Measurements from ENCODE around the gene TMEM117. TPM values are rescaled to one million over a fixed set of nuclear protein-coding genes. Genes with fewer than 3 reads are reported as not detected.

TMEM117 gene
- total RNA-seq, 5 donors from 2014 or later (not counting 1 experiment from before 2014, with no cell fraction given) = 3.3 to 4.4 (median 3.9) TPM

GRCh38 chr12:44078273-44078672 is 242.4 kb downstream of the TMEM117 start:
- Histone ChIP-seq H3K9me3 (no peaks in the 10 kb centered on the region), H3K27me3 (replicated peaks in 1 of 2; ENCODE audit: control insufficient read depth in 2 of 2, extremely low read depth in 1 of 2, insufficient read depth in 2 of 2, low read length in 1 of 2) (no peaks in the 10 kb centered on the region), H3K27ac (ENCODE audit: low read length) (no peak overlapping the region), H3K4me3 (ENCODE audit: control insufficient read depth in 1 of 2, extremely low read depth in 1 of 2, low read length in 1 of 2) (no peak overlapping the region), H3K36me3 (ENCODE audit: control insufficient read depth in 2 of 2, extremely low read depth in 1 of 2, insufficient read depth in 1 of 2, low read length in 1 of 2) (no peaks in the 10 kb centered on the region), H3K4me1 (ENCODE audit: control insufficient read depth in 1 of 2, extremely low read depth in 1 of 2, insufficient read depth in 2 of 2, low read length in 2 of 2) (no peaks in the 10 kb centered on the region)
- no peak overlapping the region for H3K4me3 Mint-ChIP-seq
- H3K27me3 Mint-ChIP-seq = no peaks in the 10 kb centered on the region
- no peak overlapping the region for H3K27ac Mint-ChIP-seq
- 74% methylated on average over 3 of the region's 4 CpGs for WGBS (ENCODE audit: insufficient coverage)
- H3K9me3 Mint-ChIP-seq = no peaks in the 10 kb centered on the region
- ChIA-PET POLR2A (no interaction called here), CTCF (no interaction called here)
- ATAC-seq (replicated peaks in 1 of 4) (no peak), DNase-seq (no peak)
- no peaks in the 10 kb centered on the region for H3K4me1 Mint-ChIP-seq
- peaks cover 9% of the 10 kb centered on the region for H3K36me3 Mint-ChIP-seq

- H3K27me3 Mint-ChIP-seq = no peaks in the 10 kb centered on the region
- no peak overlapping the region for H3K27ac Mint-ChIP-seq
- DNase-seq (no peak), ATAC-seq (replicated peaks in 1 of 4) (no peak)
- peaks cover 24% of the 10 kb centered on the region for H3K36me3 Mint-ChIP-seq
- Histone ChIP-seq H3K36me3 (ENCODE audit: control insufficient read depth in 2 of 2, extremely low read depth in 1 of 2, insufficient read depth in 1 of 2, low read length in 1 of 2) (no peaks in the 10 kb centered on the region), H3K27me3 (replicated peaks in 1 of 2; ENCODE audit: control insufficient read depth in 2 of 2, extremely low read depth in 1 of 2, insufficient read depth in 2 of 2, low read length in 1 of 2) (no peaks in the 10 kb centered on the region), H3K4me3 (ENCODE audit: control insufficient read depth in 1 of 2, extremely low read depth in 1 of 2, low read length in 1 of 2) (no peak overlapping the region), H3K4me1 (ENCODE audit: control insufficient read depth in 1 of 2, extremely low read depth in 1 of 2, insufficient read depth in 2 of 2, low read length in 2 of 2) (no peaks in the 10 kb centered on the region), H3K9me3 (no peaks in the 10 kb centered on the region), H3K27ac (ENCODE audit: low read length) (no peak overlapping the region)
- no peak overlapping the region for H3K4me3 Mint-ChIP-seq
- POLR2A ChIA-PET = no interaction called here
- CTCF ChIA-PET = no interaction called here
- WGBS (ENCODE audit: insufficient coverage) = no CpG with 5 or more reads among the region's 1 CpG
- no peaks in the 10 kb centered on the region for H3K4me1 Mint-ChIP-seq
- H3K9me3 Mint-ChIP-seq = peaks cover 0 to 10% (median 0%) of the 10 kb centered on the region in 3 donors
Observed at GRCh38 chr12:44088647-44089046, 252.8 kb downstream of the TMEM117 start.

- H3K27me3 ChIP-seq (replicated peaks in 1 of 2; ENCODE audit: control insufficient read depth in 2 of 2, extremely low read depth in 1 of 2, insufficient read depth in 2 of 2, low read length in 1 of 2) = no peaks in the 10 kb centered on the region
- DNase-seq (no peak), ATAC-seq (replicated peaks in 1 of 4) (no peak)
- Mint-ChIP-seq H3K9me3 (peaks cover 5 to 18% (median 5%) of the 10 kb centered on the region in 3 donors), H3K36me3 (peaks cover 18% of the 10 kb centered on the region), H3K4me3 (no peak overlapping the region), H3K27ac (no peak overlapping the region), H3K27me3 (no peaks in the 10 kb centered on the region), H3K4me1 (no peaks in the 10 kb centered on the region)
- ChIA-PET POLR2A (no interaction called here), CTCF (no interaction called here)
- WGBS (ENCODE audit: insufficient coverage) = no CpG with 5 or more reads among the region's 3 CpGs
- H3K4me1 ChIP-seq (ENCODE audit: control insufficient read depth in 1 of 2, extremely low read depth in 1 of 2, insufficient read depth in 2 of 2, low read length in 2 of 2) = no peaks in the 10 kb centered on the region
- H3K4me3 ChIP-seq (ENCODE audit: control insufficient read depth in 1 of 2, extremely low read depth in 1 of 2, low read length in 1 of 2) = no peak overlapping the region
- H3K36me3 ChIP-seq (ENCODE audit: control insufficient read depth in 2 of 2, extremely low read depth in 1 of 2, insufficient read depth in 1 of 2, low read length in 1 of 2) = no peaks in the 10 kb centered on the region
- no peaks in the 10 kb centered on the region for H3K9me3 ChIP-seq
- H3K27ac ChIP-seq (ENCODE audit: low read length) = no peak overlapping the region
Observed at GRCh38 chr12:44091948-44092606, 256.2 kb downstream of the TMEM117 start.

GRCh38 chr12:44098786-44099185 is 262.9 kb downstream of the TMEM117 start:
- Mint-ChIP-seq H3K4me1 (peaks cover 0 to 1% (median 0%) of the 10 kb centered on the region in 3 donors), H3K27ac (no peak overlapping the region), H3K27me3 (no peaks in the 10 kb centered on the region), H3K9me3 (peaks cover 5 to 8% (median 7%) of the 10 kb centered on the region in 3 donors), H3K36me3 (no peaks in the 10 kb centered on the region), H3K4me3 (no peak overlapping the region)
- ChIA-PET POLR2A (no interaction called here), CTCF (no interaction called here)
- no CpG with 5 or more reads among the region's 1 CpG for WGBS (ENCODE audit: insufficient coverage)
- H3K9me3 ChIP-seq = no peaks in the 10 kb centered on the region
- no peaks in the 10 kb centered on the region for H3K36me3 ChIP-seq (ENCODE audit: control insufficient read depth in 2 of 2, extremely low read depth in 1 of 2, insufficient read depth in 1 of 2, low read length in 1 of 2)
- DNase-seq (no peak), ATAC-seq (replicated peaks in 1 of 4) (no peak)
- no peak overlapping the region for H3K27ac ChIP-seq (ENCODE audit: low read length)
- H3K4me3 ChIP-seq (ENCODE audit: control insufficient read depth in 1 of 2, extremely low read depth in 1 of 2, low read length in 1 of 2) = no peak overlapping the region
- H3K27me3 ChIP-seq (replicated peaks in 1 of 2; ENCODE audit: control insufficient read depth in 2 of 2, extremely low read depth in 1 of 2, insufficient read depth in 2 of 2, low read length in 1 of 2) = no peaks in the 10 kb centered on the region
- no peaks in the 10 kb centered on the region for H3K4me1 ChIP-seq (ENCODE audit: control insufficient read depth in 1 of 2, extremely low read depth in 1 of 2, insufficient read depth in 2 of 2, low read length in 2 of 2)

- Mint-ChIP-seq H3K36me3 (no peaks in the 10 kb centered on the region), H3K9me3 (peaks cover 5 to 7% (median 7%) of the 10 kb centered on the region in 3 donors), H3K4me3 (no peak overlapping the region), H3K4me1 (peaks cover 0 to 1% (median 0%) of the 10 kb centered on the region in 3 donors), H3K27me3 (no peaks in the 10 kb centered on the region), H3K27ac (no peak overlapping the region)
- no CpG with 5 or more reads among the region's 1 CpG for WGBS (ENCODE audit: insufficient coverage)
- H3K4me1 ChIP-seq (ENCODE audit: control insufficient read depth in 1 of 2, extremely low read depth in 1 of 2, insufficient read depth in 2 of 2, low read length in 2 of 2) = no peaks in the 10 kb centered on the region
- H3K36me3 ChIP-seq (ENCODE audit: control insufficient read depth in 2 of 2, extremely low read depth in 1 of 2, insufficient read depth in 1 of 2, low read length in 1 of 2) = no peaks in the 10 kb centered on the region
- DNase-seq (no peak), ATAC-seq (replicated peaks in 1 of 4) (no peak)
- no peak overlapping the region for H3K4me3 ChIP-seq (ENCODE audit: control insufficient read depth in 1 of 2, extremely low read depth in 1 of 2, low read length in 1 of 2)
- H3K27ac ChIP-seq (ENCODE audit: low read length) = no peak overlapping the region
- POLR2A ChIA-PET = no interaction called here
- no peaks in the 10 kb centered on the region for H3K9me3 ChIP-seq
- CTCF ChIA-PET = no interaction called here
- no peaks in the 10 kb centered on the region for H3K27me3 ChIP-seq (replicated peaks in 1 of 2; ENCODE audit: control insufficient read depth in 2 of 2, extremely low read depth in 1 of 2, insufficient read depth in 2 of 2, low read length in 1 of 2)
Observed at GRCh38 chr12:44099486-44099885, 263.6 kb downstream of the TMEM117 start.

- ChIA-PET POLR2A (no interaction called here), CTCF (no interaction called here)
- Mint-ChIP-seq H3K4me1 (peaks cover 0 to 1% (median 0%) of the 10 kb centered on the region in 3 donors), H3K4me3 (no peak overlapping the region), H3K27me3 (no peaks in the 10 kb centered on the region), H3K9me3 (peaks cover 3 to 5% (median 3%) of the 10 kb centered on the region in 3 donors), H3K36me3 (no peaks in the 10 kb centered on the region), H3K27ac (no peak overlapping the region)
- H3K4me3 ChIP-seq (ENCODE audit: control insufficient read depth in 1 of 2, extremely low read depth in 1 of 2, low read length in 1 of 2) = no peak overlapping the region
- WGBS (ENCODE audit: insufficient coverage) = no CpG with 5 or more reads among the region's 2 CpGs
- H3K9me3 ChIP-seq = no peaks in the 10 kb centered on the region
- H3K36me3 ChIP-seq (ENCODE audit: control insufficient read depth in 2 of 2, extremely low read depth in 1 of 2, insufficient read depth in 1 of 2, low read length in 1 of 2) = no peaks in the 10 kb centered on the region
- no peak for DNase-seq
- no peaks in the 10 kb centered on the region for H3K4me1 ChIP-seq (ENCODE audit: control insufficient read depth in 1 of 2, extremely low read depth in 1 of 2, insufficient read depth in 2 of 2, low read length in 2 of 2)
- no peaks in the 10 kb centered on the region for H3K27me3 ChIP-seq (replicated peaks in 1 of 2; ENCODE audit: control insufficient read depth in 2 of 2, extremely low read depth in 1 of 2, insufficient read depth in 2 of 2, low read length in 1 of 2)
- ATAC-seq (replicated peaks in 1 of 4) = no peak
- no peak overlapping the region for H3K27ac ChIP-seq (ENCODE audit: low read length)
Observed at GRCh38 chr12:44100264-44100663, 264.4 kb downstream of the TMEM117 start.

GRCh38 chr12:44101475-44101874 is 265.6 kb downstream of the TMEM117 start:
- Mint-ChIP-seq H3K4me1 (peaks cover 0 to 1% (median 0%) of the 10 kb centered on the region in 3 donors), H3K27me3 (no peaks in the 10 kb centered on the region), H3K27ac (no peak overlapping the region), H3K9me3 (peaks cover 0 to 2% (median 0%) of the 10 kb centered on the region in 3 donors), H3K36me3 (no peaks in the 10 kb centered on the region), H3K4me3 (no peak overlapping the region)
- POLR2A ChIA-PET = no interaction called here
- no peak for ATAC-seq (replicated peaks in 1 of 4)
- Histone ChIP-seq H3K36me3 (ENCODE audit: control insufficient read depth in 2 of 2, extremely low read depth in 1 of 2, insufficient read depth in 1 of 2, low read length in 1 of 2) (no peaks in the 10 kb centered on the region), H3K4me1 (ENCODE audit: control insufficient read depth in 1 of 2, extremely low read depth in 1 of 2, insufficient read depth in 2 of 2, low read length in 2 of 2) (no peaks in the 10 kb centered on the region), H3K9me3 (no peaks in the 10 kb centered on the region), H3K4me3 (ENCODE audit: control insufficient read depth in 1 of 2, extremely low read depth in 1 of 2, low read length in 1 of 2) (no peak overlapping the region), H3K27me3 (replicated peaks in 1 of 2; ENCODE audit: control insufficient read depth in 2 of 2, extremely low read depth in 1 of 2, insufficient read depth in 2 of 2, low read length in 1 of 2) (no peaks in the 10 kb centered on the region), H3K27ac (ENCODE audit: low read length) (no peak overlapping the region)
- CTCF ChIA-PET = no interaction called here
- 100% methylated on average over 4 of the region's 4 CpGs for WGBS (ENCODE audit: insufficient coverage)
- DNase-seq = no peak
